Jurkat, Clone E6-1 (cell line): Measurements from ENCODE around the gene JAZF1.

Experiments used
- DNase-seq: peaks from one replicate; pipeline ENCODE4 v3.0.0-alpha.2; 2011; ENCODE audit warnings: low read depth, low spot score
- H3K4me3 ChIP-seq: 2 replicates; pipeline ENCODE4 v1.5.1; 2011; ENCODE audit warnings: mild to moderate bottlenecking, low read length, control low read depth, moderate library complexity

JAZF1 gene

DNA sequence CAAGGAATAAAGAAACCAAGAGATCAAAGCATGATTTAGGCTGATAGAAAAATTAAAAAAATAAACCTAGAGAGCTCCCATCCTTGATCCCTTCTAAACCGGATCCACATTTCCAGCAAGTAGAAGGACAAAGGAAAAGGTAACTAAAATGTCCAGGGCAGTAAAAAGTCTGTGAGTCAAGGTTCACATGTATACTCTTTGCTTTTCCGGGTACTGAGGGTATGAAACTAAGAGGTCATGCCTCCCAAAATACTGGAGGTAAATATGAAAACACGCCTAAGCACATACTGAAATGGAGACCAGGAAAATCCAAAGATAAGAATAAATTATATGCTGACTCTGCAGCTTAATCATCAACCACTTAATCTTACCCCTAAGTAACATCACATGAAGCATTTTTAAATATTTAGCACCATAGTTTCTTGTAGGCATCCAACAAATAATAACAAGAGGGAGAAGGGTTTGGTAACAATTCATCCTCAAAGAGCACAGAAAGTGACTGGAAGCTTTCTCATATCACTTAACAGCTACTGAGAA, 35.4 kb downstream of the JAZF1 start:
- no peak for DNase-seq
- no peak overlapping the region for H3K4me3 ChIP-seq

DNA sequence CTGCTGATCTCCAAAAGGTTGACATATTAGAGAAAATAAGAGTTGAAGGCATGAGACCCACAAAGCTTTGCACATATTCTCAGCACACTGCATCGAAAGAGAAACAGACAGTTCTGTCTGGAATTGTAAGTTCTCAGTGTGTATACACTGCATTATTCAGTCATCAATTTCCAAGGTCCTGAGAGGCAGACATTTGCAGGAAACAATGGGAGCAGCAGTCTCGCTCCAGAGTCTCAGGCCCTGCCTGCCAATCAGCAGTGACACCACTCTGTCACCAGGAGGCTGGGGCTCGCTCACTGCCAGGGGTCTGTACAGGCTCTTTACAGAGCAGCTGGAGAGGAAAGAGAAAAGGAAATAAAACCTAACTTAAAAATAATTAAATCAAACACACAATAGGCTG, 36.3 kb downstream of the JAZF1 start:
- DNase-seq: no peak
- no peak overlapping the region for H3K4me3 ChIP-seq

DNA sequence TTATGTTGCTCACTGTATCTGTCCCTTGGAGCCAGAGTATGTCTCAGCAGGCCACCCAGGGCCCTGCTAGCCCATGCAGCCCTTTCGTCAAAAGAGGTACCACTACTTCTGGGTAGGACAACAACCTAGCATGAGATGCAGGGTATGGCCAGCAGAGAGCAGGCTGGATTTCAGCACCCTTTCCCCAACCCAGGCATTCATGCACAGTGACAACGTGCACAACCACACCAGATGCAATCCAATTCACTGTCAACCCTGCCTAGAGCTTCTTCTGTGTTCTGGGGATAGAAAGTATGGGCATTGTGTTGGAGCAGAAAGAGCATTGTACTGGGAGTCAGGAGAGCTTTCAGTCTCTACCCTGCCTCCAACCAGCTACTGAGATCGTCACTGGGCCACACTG, 37.9 kb downstream of the JAZF1 start:
- no peak for DNase-seq
- H3K4me3 ChIP-seq: no peak overlapping the region

DNA sequence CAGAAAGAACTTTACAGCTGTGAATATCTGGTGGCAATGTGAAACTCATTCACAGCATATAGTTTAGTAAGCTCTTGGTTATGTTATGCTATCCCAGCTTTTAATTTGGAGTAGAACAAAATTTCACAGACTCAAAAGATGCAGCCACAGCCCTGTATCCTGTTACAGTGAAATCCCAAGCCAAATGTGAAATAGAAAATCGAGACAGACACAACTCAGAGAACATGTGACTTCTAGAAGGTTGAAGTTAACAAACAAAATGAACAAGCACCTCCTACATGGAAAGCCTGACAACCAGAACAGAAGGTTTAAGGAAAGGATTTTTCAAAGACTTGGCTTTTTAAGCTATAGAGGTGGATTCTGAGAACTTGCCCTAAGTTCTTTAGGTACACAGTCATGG, 39.6 kb downstream of the JAZF1 start:
- DNase-seq: no peak
- H3K4me3 ChIP-seq: no peak overlapping the region

DNA sequence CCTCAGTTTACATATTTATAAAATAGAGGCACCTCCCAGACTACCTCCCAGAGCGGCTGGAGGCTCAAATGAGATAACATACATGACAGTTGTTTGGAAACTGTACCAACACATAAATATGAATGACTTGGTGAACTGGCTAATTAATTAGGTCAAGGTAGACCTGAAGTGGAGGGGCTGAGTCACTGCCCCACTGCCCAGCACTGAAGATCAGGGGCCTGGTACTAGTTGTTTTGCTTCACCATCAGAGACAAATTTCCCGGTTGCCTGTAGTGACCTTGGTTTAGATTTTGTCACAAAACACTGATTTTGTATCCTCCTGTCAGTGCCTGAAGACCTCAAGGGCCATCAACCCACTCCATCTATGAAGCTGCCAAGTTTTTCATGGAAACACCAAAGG, 41.8 kb downstream of the JAZF1 start:
- no peak for DNase-seq
- no peak overlapping the region for H3K4me3 ChIP-seq

DNA sequence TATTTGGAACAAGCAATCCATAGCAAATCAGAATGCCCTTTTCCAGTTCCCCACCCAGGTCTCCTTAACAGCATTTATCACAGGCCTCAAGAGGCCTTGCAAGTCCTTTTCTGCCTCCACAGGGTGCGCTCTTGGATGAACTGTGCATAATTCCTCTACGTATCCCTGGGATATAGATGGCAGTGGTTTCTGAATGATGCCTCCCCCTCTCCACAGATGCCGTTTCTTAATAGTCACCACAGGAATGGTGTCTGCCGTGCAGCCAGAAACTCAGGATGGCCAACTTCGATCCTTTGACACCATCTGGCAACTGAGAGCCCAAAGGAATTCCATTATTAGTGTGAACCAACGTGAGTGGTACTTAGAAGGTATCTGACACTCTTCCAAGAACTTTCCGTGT, 43.1 kb downstream of the JAZF1 start:
- DNase-seq: no peak
- no peak overlapping the region for H3K4me3 ChIP-seq

DNA sequence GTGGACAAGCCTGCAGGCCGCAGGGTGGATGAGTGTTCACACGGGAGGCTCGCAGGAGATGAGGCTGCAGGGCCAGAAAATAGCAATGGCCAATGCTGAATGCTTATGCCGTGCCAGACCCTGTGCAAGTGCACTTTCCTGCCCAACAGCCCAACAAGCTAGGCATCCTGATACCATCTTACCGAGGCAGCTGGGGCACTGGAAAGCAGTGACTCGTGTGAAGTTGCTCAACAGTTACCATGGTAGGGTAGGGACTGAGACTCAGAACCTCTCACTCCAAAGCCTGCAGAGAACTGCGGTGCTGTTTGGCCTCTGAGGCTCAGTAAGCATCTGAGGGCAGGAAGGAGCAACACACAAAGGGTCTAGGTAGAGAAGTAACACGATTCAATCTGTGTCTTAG, 43.7 kb downstream of the JAZF1 start:
- DNase-seq: no peak
- no peak overlapping the region for H3K4me3 ChIP-seq

DNA sequence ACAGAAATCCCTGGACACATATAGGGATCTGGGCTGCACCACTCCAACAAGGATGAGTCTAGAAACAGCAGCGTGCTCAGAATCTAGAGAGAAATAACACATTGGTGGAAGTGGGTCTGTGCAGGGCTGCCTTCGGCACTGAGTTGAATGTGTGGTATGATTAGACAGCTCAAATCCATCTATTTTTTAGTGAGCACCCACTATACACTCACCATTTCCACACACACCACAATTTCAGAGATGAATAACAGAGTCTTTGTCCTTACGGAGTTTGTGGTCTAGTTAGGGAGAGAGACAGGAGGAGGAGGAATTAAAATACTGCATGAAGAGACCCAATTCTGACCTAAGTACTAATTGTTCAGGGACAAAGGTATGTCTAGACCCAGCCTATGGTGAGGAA, 44.2 kb downstream of the JAZF1 start:
- H3K4me3 ChIP-seq: no peak overlapping the region
- no peak for DNase-seq

DNA sequence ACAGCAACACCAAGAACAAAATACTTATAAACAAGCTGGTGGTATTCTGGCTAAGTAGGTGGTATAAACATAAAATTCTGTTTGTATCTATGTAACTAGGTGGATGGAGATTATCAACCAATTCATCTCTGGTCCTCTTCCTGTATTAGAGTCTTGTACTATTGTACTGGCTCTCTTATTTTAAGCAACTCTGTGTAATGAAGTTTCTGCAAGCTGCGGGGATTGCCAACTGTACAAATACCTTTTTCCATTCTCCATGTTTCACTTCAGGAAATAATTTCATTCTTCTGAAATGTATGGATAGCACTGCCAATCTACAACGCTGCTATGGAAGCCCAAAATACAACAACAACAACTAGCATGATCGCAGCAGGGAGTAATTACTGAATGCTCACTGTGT, 44.8 kb downstream of the JAZF1 start:
- no peak overlapping the region for H3K4me3 ChIP-seq
- DNase-seq: no peak

DNA sequence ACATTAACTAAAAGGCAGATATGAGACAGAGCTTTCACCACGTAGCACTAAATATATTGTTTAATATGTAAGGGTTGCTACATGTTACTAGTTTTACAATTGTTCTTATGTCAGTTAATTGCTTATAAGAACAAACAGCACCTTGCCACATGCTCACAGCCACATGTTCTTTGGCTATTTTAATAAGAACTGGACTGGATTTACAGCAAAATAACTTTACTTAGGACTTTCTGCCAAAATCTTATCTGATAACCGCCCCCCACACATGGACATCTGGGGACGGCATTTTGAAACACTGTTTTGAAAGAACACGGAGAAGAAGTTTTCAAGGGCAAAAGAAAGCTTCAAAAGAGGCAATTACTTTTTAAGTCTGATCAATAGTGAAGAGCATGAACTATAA, 45.3 kb downstream of the JAZF1 start:
- H3K4me3 ChIP-seq: no peak overlapping the region
- DNase-seq: no peak

DNA sequence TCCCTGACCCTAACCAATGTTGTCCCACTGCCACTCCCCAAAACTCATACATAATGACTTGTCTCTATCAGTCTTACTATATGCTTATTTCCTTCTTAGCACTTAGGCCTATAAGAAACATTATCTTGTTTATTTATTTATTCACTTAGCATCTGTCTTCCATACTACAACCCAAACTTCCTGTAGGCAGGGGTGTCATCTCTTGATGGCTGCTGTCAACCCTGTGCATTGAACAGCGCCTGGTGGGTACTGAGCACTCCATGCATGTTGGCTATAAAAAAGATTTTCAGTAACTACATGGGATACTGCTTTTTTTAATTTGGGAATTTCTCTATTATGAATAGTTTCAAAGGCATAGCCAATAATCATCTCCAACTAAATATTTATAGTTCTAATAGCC, 46.7 kb downstream of the JAZF1 start:
- H3K4me3 ChIP-seq: no peak overlapping the region

DNA sequence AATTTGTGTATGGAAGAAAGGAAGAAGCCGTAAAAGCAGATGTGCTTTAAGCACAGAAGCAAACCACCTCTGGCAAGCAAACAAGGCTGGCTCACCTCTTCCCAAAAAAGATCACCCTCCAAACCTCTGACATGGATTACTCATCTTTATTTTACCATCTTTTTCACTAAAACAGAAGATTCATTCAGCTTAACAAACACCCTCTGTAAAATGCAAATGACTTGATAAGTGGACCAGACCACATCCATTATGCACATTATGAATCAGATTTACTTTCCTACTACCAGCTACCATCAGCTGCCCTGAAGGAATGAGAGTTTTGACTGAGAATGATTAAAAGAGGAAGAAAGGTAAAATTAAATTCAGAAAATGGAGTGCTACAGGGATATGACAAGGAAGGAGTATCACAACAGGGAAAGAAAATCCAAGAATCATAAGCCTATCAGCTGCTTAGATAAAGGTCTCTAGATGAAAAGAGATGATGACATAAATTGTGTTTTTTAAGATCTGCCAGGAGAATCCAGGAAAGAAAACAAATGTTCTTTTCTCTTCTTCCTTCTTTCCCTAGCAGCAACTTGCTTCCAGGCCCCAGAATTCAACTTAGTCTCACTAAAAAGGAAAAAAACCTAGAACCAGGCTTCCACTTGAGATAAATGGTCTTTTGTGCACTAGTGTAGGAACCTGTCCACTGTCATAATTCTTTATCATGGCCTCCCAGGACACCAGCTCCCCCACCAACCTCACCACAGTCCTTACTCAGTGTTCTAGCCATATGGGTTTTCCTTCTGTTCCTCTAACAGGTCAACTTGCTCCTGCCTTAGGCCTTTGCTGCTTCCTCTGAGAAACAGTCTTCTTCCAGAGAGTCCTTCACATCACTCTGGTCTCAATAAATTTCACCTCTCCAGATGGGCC, 47.4 kb downstream of the JAZF1 start:
- DNase-seq: no peak
- H3K4me3 ChIP-seq: no peak overlapping the region

More for the DNA sequence above, 46.7 kb downstream of the JAZF1 start:
- DNase-seq: no peak

DNA sequence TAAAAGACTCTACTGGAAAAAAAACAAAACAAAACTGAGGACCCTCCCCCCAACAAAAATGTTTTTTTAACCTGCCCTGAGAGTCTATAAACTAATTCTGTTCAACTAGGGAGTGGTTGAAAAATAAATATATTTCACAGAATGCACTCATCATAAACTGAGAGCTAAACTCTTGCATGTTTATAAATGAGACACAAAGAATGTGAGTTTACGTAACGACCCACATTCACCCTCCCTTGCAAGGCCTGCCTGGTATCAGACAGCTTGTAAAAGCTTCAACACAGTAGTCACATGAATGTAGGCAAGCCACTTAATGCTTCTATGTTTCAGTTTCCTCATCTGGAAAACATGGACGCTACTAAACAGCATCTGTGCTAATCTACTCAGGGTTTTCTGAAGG, 50.3 kb downstream of the JAZF1 start:
- DNase-seq: no peak
- H3K4me3 ChIP-seq: no peak overlapping the region

DNA sequence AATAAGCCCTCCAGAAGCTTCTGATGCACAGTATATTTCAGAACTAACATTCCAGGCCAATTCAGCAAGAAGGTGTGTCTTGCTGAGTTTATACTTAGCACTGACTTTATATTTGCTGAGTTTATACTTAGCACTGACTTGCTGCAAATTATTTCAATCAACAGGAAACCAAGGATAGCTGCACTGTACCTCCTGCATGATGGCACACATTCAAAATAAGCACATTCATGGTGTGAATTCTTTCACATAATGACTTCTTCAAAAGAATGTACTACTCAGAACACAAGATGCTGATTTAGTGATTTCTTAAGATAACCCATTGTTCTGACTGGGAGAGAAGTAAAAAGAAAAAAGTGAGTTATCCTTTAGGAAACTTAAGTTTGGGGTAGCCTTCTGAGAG, 52.0 kb downstream of the JAZF1 start:
- no peak overlapping the region for H3K4me3 ChIP-seq
- no peak for DNase-seq

DNA sequence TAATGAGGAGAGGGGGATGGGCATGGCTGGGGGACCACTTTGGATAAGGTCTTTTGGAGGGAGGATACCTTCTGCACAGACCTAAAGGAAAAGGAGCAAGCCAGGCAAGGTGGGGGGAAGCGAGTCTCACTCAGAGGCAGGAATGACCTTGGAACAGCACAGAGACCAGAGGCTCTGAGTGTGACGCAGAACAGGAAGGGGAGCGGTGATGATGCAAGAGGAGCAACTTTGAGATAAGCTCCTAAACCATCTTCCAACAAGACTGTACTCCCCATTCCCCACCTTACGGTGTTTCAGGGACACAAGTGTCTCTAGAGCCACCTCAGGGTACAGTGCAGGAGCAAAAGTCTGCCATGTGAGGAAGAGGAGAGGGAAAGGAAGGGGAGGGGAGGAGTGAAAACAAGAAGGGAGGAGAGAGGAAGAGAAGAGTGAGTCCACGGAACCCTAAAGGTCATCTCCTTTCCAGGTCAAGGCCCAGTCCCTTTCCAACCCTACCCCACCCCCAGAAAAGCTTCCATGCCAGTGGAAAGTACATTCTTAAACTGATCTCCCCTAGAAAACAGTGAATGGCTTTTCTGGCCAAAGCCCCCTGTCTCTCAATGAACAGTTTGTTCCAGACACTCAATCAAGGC, 54.1 kb downstream of the JAZF1 start:
- H3K4me3 ChIP-seq: no peak overlapping the region
- DNase-seq: no peak

DNA sequence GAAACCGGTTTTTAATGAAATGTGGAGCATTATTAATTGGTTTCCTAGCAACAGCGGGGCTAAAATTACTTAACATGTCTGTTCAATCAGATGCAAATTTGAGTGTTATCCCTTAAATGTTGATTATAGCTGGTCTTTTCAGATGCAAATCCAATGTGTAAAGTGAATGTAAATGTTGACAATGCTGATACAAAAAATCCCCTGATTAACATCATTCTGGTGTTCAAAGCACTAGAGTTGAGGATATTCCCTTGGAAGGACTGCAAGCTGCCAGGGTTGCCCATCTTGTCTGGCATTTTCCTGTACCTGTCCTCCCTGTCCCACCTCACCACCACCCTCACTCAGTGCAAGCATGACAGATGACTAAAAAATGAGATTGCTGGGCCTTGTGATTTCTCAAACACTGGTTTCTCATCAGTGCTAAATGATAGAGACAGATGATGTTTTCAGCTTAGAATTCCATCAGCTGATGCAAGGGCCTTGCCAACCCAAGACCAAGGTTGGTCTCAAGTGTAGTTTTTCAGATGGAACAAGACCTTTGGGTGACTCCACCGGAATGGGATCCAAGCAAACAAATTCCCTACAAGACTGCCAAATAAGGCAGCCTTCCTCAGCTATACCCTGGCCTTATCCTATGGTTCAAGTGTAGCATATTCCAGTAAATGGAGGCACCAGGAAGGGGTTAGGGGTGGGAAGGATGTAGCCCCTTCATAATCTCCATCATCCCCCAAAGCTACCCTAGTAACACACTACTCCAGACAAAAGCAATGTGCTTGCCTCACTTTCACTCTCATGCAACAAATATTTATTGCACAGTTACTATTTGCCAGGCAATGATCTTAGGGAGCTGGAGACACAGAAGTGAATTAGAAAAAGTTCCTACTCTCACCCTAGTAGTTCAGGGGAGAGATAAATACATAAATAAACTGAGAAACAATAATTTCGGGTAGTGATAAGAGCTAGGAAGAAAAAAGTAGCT, 54.9 kb downstream of the JAZF1 start:
- DNase-seq: no peak
- no peak overlapping the region for H3K4me3 ChIP-seq

DNA sequence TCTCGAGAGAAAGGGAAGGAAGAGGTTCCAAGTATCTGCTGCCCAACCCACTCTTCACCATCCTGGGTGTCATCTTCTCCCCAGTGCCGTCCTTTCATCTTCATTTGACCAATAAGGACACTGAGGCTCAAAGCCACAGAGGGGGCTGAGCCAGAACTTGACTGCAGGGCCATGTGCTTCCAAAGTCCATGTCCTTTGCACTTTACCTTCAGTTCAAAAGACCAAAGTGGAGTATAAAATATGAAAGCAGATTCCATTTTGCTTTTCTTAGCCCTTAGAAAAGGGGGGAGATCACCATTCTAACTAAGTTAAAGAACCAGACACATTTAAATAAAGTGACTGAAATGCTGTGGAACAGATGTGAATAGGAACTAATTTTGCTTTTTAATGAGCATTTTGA, 56.2 kb downstream of the JAZF1 start:
- no peak for DNase-seq
- no peak overlapping the region for H3K4me3 ChIP-seq

DNA sequence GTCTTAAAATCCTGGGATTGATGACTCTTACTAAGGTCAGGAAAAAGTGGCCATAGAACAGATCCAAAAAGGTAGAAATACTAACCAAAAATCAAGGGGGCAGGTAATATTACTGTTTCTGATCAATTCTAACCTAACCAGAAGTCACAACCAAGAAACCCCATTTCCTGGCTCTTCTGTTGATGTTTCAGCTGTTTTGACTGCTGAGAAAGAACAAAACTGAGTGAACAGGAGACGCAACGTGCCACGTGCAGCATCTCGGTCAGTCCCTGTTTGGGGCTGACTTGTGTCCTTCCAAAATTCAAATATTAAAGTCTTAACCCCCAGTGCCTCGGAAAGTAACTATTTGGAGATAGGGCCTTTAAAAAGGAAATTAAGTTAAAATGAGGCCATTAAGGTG, 56.8 kb downstream of the JAZF1 start:
- no peak overlapping the region for H3K4me3 ChIP-seq
- DNase-seq: no peak

DNA sequence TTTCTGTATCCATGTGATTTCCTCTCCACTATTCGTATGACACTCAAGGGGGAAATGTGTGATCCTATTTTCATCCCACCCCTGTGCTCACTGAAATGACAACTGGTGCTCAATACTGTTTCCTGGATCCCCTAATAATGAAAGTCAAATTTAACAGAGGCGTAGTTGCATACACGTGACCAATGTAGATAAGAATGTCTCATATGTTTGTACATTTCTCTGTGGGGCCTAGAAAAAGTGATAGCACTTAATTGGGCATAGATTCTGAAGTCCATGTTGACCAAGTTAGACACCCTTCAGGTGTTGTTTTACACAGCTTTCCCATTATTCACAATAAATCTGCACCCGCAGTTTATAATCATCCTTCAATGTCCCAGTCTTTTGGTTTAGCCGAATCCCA, 59.1 kb downstream of the JAZF1 start:
- no peak overlapping the region for H3K4me3 ChIP-seq
- DNase-seq: no peak
